Glutamatergic neuron (in vitro differentiated cells): ENCODE measurements around the gene ANP32B. TPM values are rescaled to one million over a fixed set of nuclear protein-coding genes. Genes with fewer than 3 reads are reported as not detected.

ENCODE experiments used
- DNase-seq: peaks from one replicate; pipeline ENCODE4 v3.0.0; 2022
- H3K27ac Mint-ChIP-seq: one replicate; pipeline ENCODE4 v1.8.0; 2020; ENCODE audit warnings: mild to moderate bottlenecking, mixed read lengths, inconsistent platforms; ENCODE audit not compliant: unreplicated experiment
- H3K27me3 Mint-ChIP-seq: one replicate; pipeline ENCODE4 v1.8.0; 2020; ENCODE audit warnings: mild to moderate bottlenecking, moderate library complexity, mixed read lengths, inconsistent platforms; ENCODE audit not compliant: unreplicated experiment
- H3K36me3 Mint-ChIP-seq: one replicate; pipeline ENCODE4 v1.8.0; 2020; ENCODE audit warnings: mild to moderate bottlenecking, mixed read lengths, inconsistent platforms; ENCODE audit not compliant: unreplicated experiment
- H3K4me1 Mint-ChIP-seq: one replicate; pipeline ENCODE4 v1.8.0; 2020; ENCODE audit warnings: mild to moderate bottlenecking, low read depth, mixed read lengths, inconsistent platforms; ENCODE audit not compliant: unreplicated experiment
- H3K4me3 Mint-ChIP-seq: one replicate; pipeline ENCODE4 v1.8.0; 2020; ENCODE audit warnings: mild to moderate bottlenecking, mixed read lengths, inconsistent platforms; ENCODE audit not compliant: unreplicated experiment
- H3K9me3 Mint-ChIP-seq: one replicate; pipeline ENCODE4 v1.8.0; 2020; ENCODE audit warnings: mild to moderate bottlenecking, moderate library complexity, mixed read lengths, inconsistent platforms; ENCODE audit not compliant: unreplicated experiment
- CTCF ChIP-seq: fragments of 200-600 bp; sonication (generic); IDR thresholded peaks from one replicate; pipeline ENCODE4 v1.5.0; 2021; ENCODE audit not compliant: partially characterized antibody, unreplicated experiment
- total RNA-seq: library from RNA; stranded (reverse); fragmentation: NEBNext Ultra II Directional; extraction: Animal tissue kit (Norgen Biotek cat#: 25700); gene quantifications from one replicate; pipeline ENCODE4 v1.2.1, GENCODE V29; 2021; ENCODE audit not compliant: unreplicated experiment

The ANP32B gene
- total RNA-seq, 1 donor from 2014 or later = 108 TPM

GRCh38 chr9:98020476-98021145 lies 37.5 kb downstream of the ANP32B start:
- peaks cover 2% of the 10 kb centered on the region for H3K27me3 Mint-ChIP-seq
- DNase-seq = no peak
- peaks cover 2% of the 10 kb centered on the region for H3K9me3 Mint-ChIP-seq
- no peak overlapping the region for H3K4me3 Mint-ChIP-seq
- no peak for TF ChIP-seq CTCF
- H3K36me3 Mint-ChIP-seq = peaks cover 4% of the 10 kb centered on the region
- H3K27ac Mint-ChIP-seq = no peak overlapping the region
- no peaks in the 10 kb centered on the region for H3K4me1 Mint-ChIP-seq

- peaks cover 4% of the 10 kb centered on the region for H3K36me3 Mint-ChIP-seq
- H3K27me3 Mint-ChIP-seq = peaks cover 2% of the 10 kb centered on the region
- no peak overlapping the region for H3K4me3 Mint-ChIP-seq
- H3K4me1 Mint-ChIP-seq = no peaks in the 10 kb centered on the region
- H3K9me3 Mint-ChIP-seq = peaks cover 2% of the 10 kb centered on the region
- DNase-seq = no peak
- H3K27ac Mint-ChIP-seq = no peak overlapping the region
- TF ChIP-seq CTCF = no peak
Measured at GRCh38 chr9:98021306-98022040, 38.3 kb downstream of the ANP32B start.

- Mint-ChIP-seq H3K9me3 (no peaks in the 10 kb centered on the region), H3K36me3 (peaks cover 4% of the 10 kb centered on the region), H3K27ac (no peak overlapping the region), H3K4me3 (no peak overlapping the region), H3K27me3 (no peaks in the 10 kb centered on the region), H3K4me1 (no peaks in the 10 kb centered on the region)
- no peak for DNase-seq
- TF ChIP-seq CTCF = no peak
Measured at GRCh38 chr9:98022447-98022846, 39.3 kb downstream of the ANP32B start.

- no peak for TF ChIP-seq CTCF
- Mint-ChIP-seq H3K36me3 (peaks cover 4% of the 10 kb centered on the region), H3K27me3 (no peaks in the 10 kb centered on the region), H3K4me3 (no peak overlapping the region), H3K9me3 (no peaks in the 10 kb centered on the region), H3K27ac (no peak overlapping the region), H3K4me1 (no peaks in the 10 kb centered on the region)
- DNase-seq = no peak
Measured at GRCh38 chr9:98024702-98025101, 41.6 kb downstream of the ANP32B start.

GRCh38 chr9:98031169-98031568 lies 48.0 kb downstream of the ANP32B start:
- Mint-ChIP-seq H3K4me3 (no peak overlapping the region), H3K4me1 (no peaks in the 10 kb centered on the region), H3K9me3 (no peaks in the 10 kb centered on the region), H3K27me3 (peaks cover 3% of the 10 kb centered on the region), H3K36me3 (no peaks in the 10 kb centered on the region), H3K27ac (no peak overlapping the region)
- no peak for TF ChIP-seq CTCF
- no peak for DNase-seq
